A673 (cell line): Measurements from ENCODE around the gene SOX13. TPM values are rescaled to one million over a fixed set of nuclear protein-coding genes. Genes with fewer than 3 reads are reported as not detected.

Experiments
- BruUV-seq: library from RNA; stranded (reverse); fragments of 400-500 nt; replicated peaks from 2 replicates; lab custom pipeline; 2021; lab: Mats Ljungman, UMichigan
- CTCF ChIA-PET: fragments of 300-600 bp; sonication (Branson Sonifier 250); formaldehyde crosslinking; loops from one replicate; lab custom pipeline; 2022; ENCODE audit warnings: antibody characterized with exemption; lab: Charles Lee
- POLR2A ChIA-PET: fragments of 300-600 bp; sonication (Branson Sonifier 250); formaldehyde crosslinking; loops from one replicate; lab custom pipeline; 2022; ENCODE audit warnings: antibody characterized with exemption; ENCODE audit not compliant: low non-redundant PET; lab: Charles Lee
- DNase-seq: peaks from one replicate; pipeline ENCODE4 v3.0.0-alpha.2; 2015; ENCODE audit warnings: low spot score
- H3K27ac ChIP-seq: fragments of 200-600 bp; sonication (generic); 2 replicates; pipeline ENCODE4 v1.5.1; 2016; ENCODE audit warnings: mixed run types, low read depth, mild to moderate bottlenecking, mixed read lengths, antibody characterized with exemption, low read length; ENCODE audit not compliant: poor library complexity, severe bottlenecking
- H3K27me3 ChIP-seq: fragments of 200-600 bp; sonication (generic); replicated peaks from 2 replicates; pipeline ENCODE4 v1.6.1; 2017; ENCODE audit warnings: mixed run types, low read depth, mild to moderate bottlenecking, mixed read lengths, antibody characterized with exemption, low read length; ENCODE audit not compliant: insufficient read depth, poor library complexity
- H3K36me3 ChIP-seq: fragments of 200-600 bp; sonication (generic); 2 replicates; pipeline ENCODE4 v1.6.1; 2016; ENCODE audit warnings: mixed run types, mild to moderate bottlenecking, mixed read lengths, antibody characterized with exemption, low read length; ENCODE audit not compliant: insufficient read depth, poor library complexity, severe bottlenecking
- H3K4me1 ChIP-seq: fragments of 200-600 bp; sonication (generic); 2 replicates; pipeline ENCODE4 v1.6.1; 2017; ENCODE audit warnings: mixed run types, mild to moderate bottlenecking, mixed read lengths, antibody characterized with exemption, low read length; ENCODE audit not compliant: insufficient read depth, poor library complexity, severe bottlenecking
- H3K4me3 ChIP-seq: fragments of 200-600 bp; sonication (generic); 2 replicates; pipeline ENCODE4 v1.5.1; 2016; ENCODE audit warnings: low read depth, mixed run types, mild to moderate bottlenecking, mixed read lengths, low read length; ENCODE audit not compliant: poor library complexity, severe bottlenecking
- H3K9me3 ChIP-seq: fragments of 200-600 bp; sonication (generic); 2 replicates; pipeline ENCODE4 v1.6.1; 2016; ENCODE audit warnings: mixed run types, low read depth, mild to moderate bottlenecking, mixed read lengths, antibody characterized with exemption, low read length; ENCODE audit not compliant: poor library complexity, severe bottlenecking
- CTCF ChIP-seq: fragments of 300-800, 200-600 bp; sonication (generic); conservative IDR thresholded peaks from 2 replicates; pipeline ENCODE4 v1.5.1; 2017; ENCODE audit warnings: low read depth, mild to moderate bottlenecking, antibody characterized with exemption, low read length, moderate library complexity, mixed read lengths
- EZH2 ChIP-seq: fragments of 200-600 bp; sonication (generic); IDR thresholded peaks from 2 replicates; pipeline ENCODE4 v1.6.1; 2017; ENCODE audit warnings: borderline replicate concordance, low read depth, mild to moderate bottlenecking, mixed read lengths, antibody characterized with exemption, low read length; ENCODE audit not compliant: poor library complexity, severe bottlenecking
- intact Hi-C: fragments of 100-400 bp; cut with micrococcal nuclease; formaldehyde crosslinking; loops from one replicate; pipeline ENCODE4 v1.10.0; 2022; ENCODE audit not compliant: unreplicated experiment
- total RNA-seq: library from RNA; stranded (reverse); gene quantifications from 2 replicates; pipeline ENCODE4 v1.2.3, GENCODE V29; 2021

The SOX13 gene
- total RNA-seq, 1 experiment from 2014 or later = 9.4 TPM

GRCh38 chr1:204065986-204066300 is 7.0 kb upstream of the SOX13 start:
- Histone ChIP-seq H3K4me1 (peaks cover 8% of the 10 kb centered on the region), H3K27ac (no peak overlapping the region), H3K36me3 (no peaks in the 10 kb centered on the region), H3K27me3 (no peaks in the 10 kb centered on the region), H3K9me3 (no peaks in the 10 kb centered on the region), H3K4me3 (no peak overlapping the region)
- CTCF ChIA-PET = no interaction called here
- intact Hi-C loops = no loop called here
- no TSS peak for BruUV-seq
- TF ChIP-seq CTCF (no peak), EZH2 (no peak)
- DNase-seq = no peak
- POLR2A ChIA-PET = no interaction called here

GRCh38 chr1:204067935-204068334 is 5.0 kb upstream of the SOX13 start:
- Histone ChIP-seq H3K4me1 (peaks cover 8% of the 10 kb centered on the region), H3K27ac (no peak overlapping the region), H3K9me3 (no peaks in the 10 kb centered on the region), H3K36me3 (no peaks in the 10 kb centered on the region), H3K4me3 (no peak overlapping the region), H3K27me3 (no peaks in the 10 kb centered on the region)
- BruUV-seq = no TSS peak
- no peak for DNase-seq
- intact Hi-C loops = no loop called here
- CTCF ChIA-PET = no interaction called here
- POLR2A ChIA-PET = no interaction called here
- TF ChIP-seq EZH2 (no peak), CTCF (no peak)

- Histone ChIP-seq H3K4me3 (no peak overlapping the region), H3K9me3 (no peaks in the 10 kb centered on the region), H3K4me1 (peaks cover 7% of the 10 kb centered on the region), H3K27ac (no peak overlapping the region), H3K27me3 (no peaks in the 10 kb centered on the region), H3K36me3 (no peaks in the 10 kb centered on the region)
- intact Hi-C loops = loop anchor here (5.0 kb wide), 1 partner anchor 198 kb away; no protein-coding TSS in a partner anchor
- POLR2A ChIA-PET = interaction anchor here (0.6 kb wide), 1 partner anchor 61 kb away, joined by 3 read pairs; no protein-coding TSS in a partner anchor
- no peak for DNase-seq
- BruUV-seq = no TSS peak
- no peak for TF ChIP-seq CTCF
- TF ChIP-seq EZH2 = no peak
- CTCF ChIA-PET = no interaction called here
These were observed 3.0 kb upstream of the SOX13 start for GRCh38 chr1:204069887-204070286.
